ENCODE results near the gene IL32. TPM values are rescaled to one million over a fixed set of nuclear protein-coding genes. Genes with fewer than 3 reads are reported as not detected.

The IL32 gene
- total and polyA plus RNA-seq, 12 donors: 23.4 to 204 (median 47.0) TPM

DNA sequence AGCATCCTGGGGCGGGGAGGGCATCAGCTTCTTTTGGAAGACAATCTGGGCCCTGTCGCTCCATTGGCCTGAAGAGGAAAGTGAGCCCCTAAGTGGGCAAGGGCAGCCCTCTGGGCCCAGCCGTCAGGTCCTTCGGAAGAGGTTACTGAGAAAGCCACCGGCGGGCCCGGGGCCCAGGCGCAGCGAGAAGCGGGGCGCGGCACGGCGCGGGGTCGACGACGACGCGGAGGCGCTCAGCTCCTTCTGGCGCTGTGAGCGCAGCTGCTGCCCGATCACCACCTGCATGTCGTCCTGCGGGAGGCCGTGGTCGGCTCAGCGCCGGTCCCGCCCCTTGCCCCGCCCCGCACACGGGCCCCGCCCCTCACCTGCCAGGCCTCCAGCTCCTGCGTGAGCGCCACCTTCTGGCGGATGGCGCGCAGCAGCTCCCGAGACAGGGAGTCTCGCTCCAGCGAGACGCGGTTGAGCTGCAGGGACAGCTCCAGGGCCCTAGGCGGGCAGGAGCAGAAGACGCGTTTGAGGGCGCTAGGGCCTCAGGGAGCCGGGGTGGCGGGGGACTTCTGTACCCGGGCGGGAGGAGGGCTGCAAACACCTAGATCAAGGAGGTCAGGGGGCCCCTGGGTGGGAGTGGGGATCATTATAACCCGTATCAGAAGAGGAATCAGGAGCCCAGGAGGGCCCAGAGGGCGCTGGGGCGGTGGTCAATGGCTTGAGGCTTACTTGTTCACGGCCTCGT, 37.3 kb upstream of the IL32 start:
- peak; percentile 10 to 45 (median 26) for ATAC-seq
- Histone ChIP-seq H3K4me3 (peak overlapping the region in 2 of 10 donors; percentile 9 to 22), H3K27ac (no peak overlapping the region), H3K9me3 (no peaks in the 10 kb centered on the region), H3K36me3 (peaks cover 0 to 25% (median 17%) of the 10 kb centered on the region in 9 donors), H3K27me3 (peaks cover 5 to 46% (median 43%) of the 10 kb centered on the region in 7 donors), H3K4me1 (peaks cover 11 to 43% (median 23%) of the 10 kb centered on the region in 9 donors)
- intact Hi-C loops (cut with DNase I): no loop called here
- 19 to 26% methylated on average over 54 to 58 of the region's 58 CpGs for WGBS, 2 donors
- TF ChIP-seq, protein P1, sequence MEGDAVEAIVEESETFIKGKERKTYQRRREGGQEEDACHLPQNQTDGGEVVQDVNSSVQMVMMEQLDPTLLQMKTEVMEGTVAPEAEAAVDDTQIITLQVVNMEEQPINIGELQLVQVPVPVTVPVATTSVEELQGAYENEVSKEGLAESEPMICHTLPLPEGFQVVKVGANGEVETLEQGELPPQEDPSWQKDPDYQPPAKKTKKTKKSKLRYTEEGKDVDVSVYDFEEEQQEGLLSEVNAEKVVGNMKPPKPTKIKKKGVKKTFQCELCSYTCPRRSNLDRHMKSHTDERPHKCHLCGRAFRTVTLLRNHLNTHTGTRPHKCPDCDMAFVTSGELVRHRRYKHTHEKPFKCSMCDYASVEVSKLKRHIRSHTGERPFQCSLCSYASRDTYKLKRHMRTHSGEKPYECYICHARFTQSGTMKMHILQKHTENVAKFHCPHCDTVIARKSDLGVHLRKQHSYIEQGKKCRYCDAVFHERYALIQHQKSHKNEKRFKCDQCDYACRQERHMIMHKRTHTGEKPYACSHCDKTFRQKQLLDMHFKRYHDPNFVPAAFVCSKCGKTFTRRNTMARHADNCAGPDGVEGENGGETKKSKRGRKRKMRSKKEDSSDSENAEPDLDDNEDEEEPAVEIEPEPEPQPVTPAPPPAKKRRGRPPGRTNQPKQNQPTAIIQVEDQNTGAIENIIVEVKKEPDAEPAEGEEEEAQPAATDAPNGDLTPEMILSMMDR (IDR thresholded peaks at IDR 0.05): peak; percentile 33 to 77 (median 68)
- peak; percentile 52 to 85 for DNase-seq

DNA sequence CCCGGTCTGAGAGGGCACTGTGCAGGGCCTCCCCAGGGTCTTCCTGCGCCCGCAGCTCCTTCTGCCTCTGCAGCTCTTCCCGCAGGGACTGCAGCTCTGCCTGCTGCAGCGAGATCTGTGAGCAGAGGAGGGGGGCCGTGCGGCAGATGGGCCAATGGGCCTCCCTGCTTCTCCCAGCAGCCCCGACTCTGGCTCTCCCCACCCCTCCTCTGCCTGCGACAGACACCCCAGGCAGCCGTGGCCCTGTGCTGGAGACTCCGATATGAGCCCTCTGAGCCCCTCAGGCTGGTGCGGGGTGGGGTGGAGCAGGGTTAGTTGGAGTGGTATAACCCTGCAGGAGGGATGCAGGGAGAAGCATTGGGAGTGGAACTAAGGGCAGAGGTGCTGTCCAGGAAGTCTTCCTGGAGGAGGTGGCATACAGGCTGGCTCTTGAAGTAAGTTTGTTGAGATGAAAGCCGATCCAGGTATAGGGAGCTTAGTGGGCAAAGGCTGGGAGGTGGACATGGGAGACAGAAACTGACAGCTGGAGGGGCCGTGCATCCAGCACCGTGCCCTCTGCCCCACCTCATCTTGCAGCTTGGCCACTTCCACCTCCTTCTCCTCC, 36.6 kb upstream of the IL32 start:
- WGBS, 2 donors: 28 to 37% methylated on average over 12 to 15 of the region's 15 CpGs
- peaks cover 5 to 53% (median 48%) of the 10 kb centered on the region in 7 donors for H3K27me3 ChIP-seq

DNA sequence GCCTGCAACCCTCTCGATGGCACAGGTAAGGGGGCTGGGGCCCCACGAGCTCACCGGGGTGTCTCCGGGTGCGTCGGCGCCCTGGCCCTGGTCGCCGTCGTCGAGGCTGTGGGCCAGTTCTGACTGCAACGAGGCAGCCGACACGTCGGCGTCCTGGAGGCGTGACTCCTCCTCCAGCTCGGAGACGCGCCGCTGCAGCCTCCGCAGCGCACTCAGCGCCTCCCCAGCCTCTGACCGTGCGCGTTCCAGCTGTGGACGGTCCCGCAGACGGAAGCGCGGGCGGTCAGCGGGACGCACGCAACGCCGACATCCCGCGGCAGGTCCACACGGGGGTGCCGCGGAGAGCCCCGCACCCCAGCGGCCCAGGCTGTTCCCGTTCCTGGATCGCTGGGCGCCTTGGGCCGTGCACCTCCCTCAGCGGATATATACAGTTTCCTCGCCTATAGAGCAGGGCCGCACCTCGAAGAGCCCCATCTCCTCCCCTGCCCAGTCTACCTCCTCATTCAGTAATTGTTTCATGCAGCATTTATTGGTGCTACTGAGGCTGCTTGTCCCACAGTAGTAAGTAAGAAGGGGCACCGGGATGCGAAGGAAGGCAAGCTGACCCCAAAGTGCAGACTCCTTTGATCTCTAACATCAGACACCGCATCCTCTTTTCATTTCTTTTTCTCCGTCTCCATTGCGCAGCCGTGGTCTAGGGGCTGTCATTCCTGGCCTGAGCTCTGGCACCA, 35.8 kb upstream of the IL32 start:
- H3K4me1 ChIP-seq: peaks cover 6 to 31% (median 14%) of the 10 kb centered on the region in 9 donors
- no peak for DNase-seq

More for the DNA sequence above, 36.6 kb upstream of the IL32 start:
- no peak for ATAC-seq
- Histone ChIP-seq H3K4me3 (peak overlapping the region in 1 of 10 donors; percentile 9), H3K4me1 (peaks cover 7 to 36% (median 18%) of the 10 kb centered on the region in 9 donors), H3K36me3 (peaks cover 0 to 25% (median 17%) of the 10 kb centered on the region in 9 donors), H3K27ac (no peak overlapping the region), H3K9me3 (no peaks in the 10 kb centered on the region)
- intact Hi-C loops (cut with DNase I): no loop called here
- DNase-seq: no peak
- TF ChIP-seq, protein P1 (IDR thresholded peaks at IDR 0.05): no peak

More for the DNA sequence above, 35.8 kb upstream of the IL32 start:
- H3K27ac ChIP-seq: no peak overlapping the region
- 9% methylated on average over 59 of the region's 59 CpGs for WGBS, 2 donors
- H3K4me3 ChIP-seq: peak overlapping the region in 6 of 10 donors; percentile 11 to 36 (median 18)
- H3K27me3 ChIP-seq: peaks cover 5 to 62% (median 54%) of the 10 kb centered on the region in 7 donors
- ATAC-seq: peak in 1 of 8 donors; percentile 23
- H3K36me3 ChIP-seq: peaks cover 0 to 25% (median 17%) of the 10 kb centered on the region in 9 donors
- H3K9me3 ChIP-seq: no peaks in the 10 kb centered on the region
- TF ChIP-seq, protein P1 (IDR thresholded peaks at IDR 0.05): no peak
- intact Hi-C loops (cut with DNase I): no loop called here

Data from heart right ventricle (tissue), 16 donors.